HUES64 (cell line): ENCODE data around the gene TPST1.

ENCODE experiments used
- H3K27ac ChIP-seq: 2 replicates; pipeline ENCODE4 v1.7.0; 2013; ENCODE audit warnings: low read depth, low read length, inconsistent platforms
- H3K27me3 ChIP-seq: 2 replicates; pipeline ENCODE4 v1.6.1; 2013; ENCODE audit warnings: mild to moderate bottlenecking, low read length; ENCODE audit not compliant: insufficient read depth
- H3K36me3 ChIP-seq: 2 replicates; pipeline ENCODE4 v1.6.1; 2013; ENCODE audit warnings: mild to moderate bottlenecking, low read length; ENCODE audit not compliant: insufficient read depth
- H3K4me1 ChIP-seq: 2 replicates; pipeline ENCODE4 v1.6.1; 2013; ENCODE audit warnings: mild to moderate bottlenecking, low read length, moderate library complexity; ENCODE audit not compliant: insufficient read depth
- H3K4me3 ChIP-seq: 2 replicates; pipeline ENCODE4 v1.5.1; 2013; ENCODE audit warnings: mild to moderate bottlenecking, low read length, moderate library complexity
- H3K9ac ChIP-seq: 2 replicates; pipeline ENCODE4 v1.6.1; 2013; ENCODE audit warnings: mild to moderate bottlenecking, low read depth, low read length
- H3K9me3 ChIP-seq: 2 replicates; pipeline ENCODE4 v1.6.1; 2013; ENCODE audit warnings: low read depth, low read length; ENCODE audit not compliant: insufficient read depth
- WGBS: fragments of 150-250, 120-280 bp; methylation state at CpG from one replicate; pipeline ENCODE4 v1.1.7; 2013; ENCODE audit warnings: missing lambda C conversion rate; 5-methylcytosine and 5-hydroxymethylcytosine counted together

The TPST1 gene

GRCh38 chr7:66189695-66190503, 15.2 kb upstream of the TPST1 start:
- no peaks in the 10 kb centered on the region for H3K27me3 ChIP-seq
- no peak overlapping the region for H3K27ac ChIP-seq
- no peak overlapping the region for H3K9ac ChIP-seq
- H3K9me3 ChIP-seq, result no peaks in the 10 kb centered on the region
- H3K4me3 ChIP-seq, result no peak overlapping the region
- H3K36me3 ChIP-seq, result no peaks in the 10 kb centered on the region
- H3K4me1 ChIP-seq, result no peaks in the 10 kb centered on the region
- WGBS, result 94% methylated on average over 7 of the region's 7 CpGs

- H3K36me3 ChIP-seq, result no peaks in the 10 kb centered on the region
- H3K9ac ChIP-seq, result no peak overlapping the region
- 95% methylated on average over 5 of the region's 5 CpGs for WGBS
- no peak overlapping the region for H3K27ac ChIP-seq
- no peaks in the 10 kb centered on the region for H3K27me3 ChIP-seq
- no peaks in the 10 kb centered on the region for H3K9me3 ChIP-seq
- H3K4me1 ChIP-seq, result no peaks in the 10 kb centered on the region
- H3K4me3 ChIP-seq, result no peak overlapping the region
These were observed 14.7 kb upstream of the TPST1 start for GRCh38 chr7:66190504-66190857.

- H3K4me3 ChIP-seq, result no peak overlapping the region
- H3K9ac ChIP-seq, result no peak overlapping the region
- H3K27me3 ChIP-seq, result no peaks in the 10 kb centered on the region
- H3K36me3 ChIP-seq, result no peaks in the 10 kb centered on the region
- no peaks in the 10 kb centered on the region for H3K9me3 ChIP-seq
- no peak overlapping the region for H3K27ac ChIP-seq
- 80% methylated on average over 6 of the region's 6 CpGs for WGBS
- H3K4me1 ChIP-seq, result 0 out of 2 replicates have a peak, but pooled peaks cover 2% of the 10 kb centered on the region
These were observed 11.9 kb upstream of the TPST1 start for GRCh38 chr7:66193146-66193725.

GRCh38 chr7:66198469-66198868, 6.7 kb upstream of the TPST1 start:
- Histone ChIP-seq H3K36me3 (no peaks in the 10 kb centered on the region), H3K9me3 (no peaks in the 10 kb centered on the region), H3K9ac (no peak overlapping the region), H3K27me3 (no peaks in the 10 kb centered on the region), H3K4me1 (0 out of 2 replicates have a peak, but pooled peaks cover 4% of the 10 kb centered on the region), H3K27ac (no peak overlapping the region), H3K4me3 (no peak overlapping the region)
- WGBS, result 83% methylated on average over 2 of the region's 2 CpGs

- Histone ChIP-seq H3K9ac (no peak overlapping the region), H3K27me3 (no peaks in the 10 kb centered on the region), H3K4me3 (no peak overlapping the region), H3K9me3 (no peaks in the 10 kb centered on the region), H3K36me3 (no peaks in the 10 kb centered on the region), H3K27ac (no peak overlapping the region), H3K4me1 (0 out of 2 replicates have a peak, but pooled peaks cover 4% of the 10 kb centered on the region)
- whole genome bisulfite sequencing, result 85% methylated on average over 4 of the region's 4 CpGs
These were observed 6.2 kb upstream of the TPST1 start for GRCh38 chr7:66198956-66199355.

GRCh38 chr7:66202441-66202840, 2.7 kb upstream of the TPST1 start:
- Histone ChIP-seq H3K27me3 (no peaks in the 10 kb centered on the region; the same call in 1 of the 2 replicates), H3K9ac (no peak overlapping the region), H3K27ac (no peak overlapping the region), H3K36me3 (no peaks in the 10 kb centered on the region), H3K9me3 (no peaks in the 10 kb centered on the region), H3K4me1 (peaks cover 12% of the 10 kb centered on the region), H3K4me3 (no peak overlapping the region)
- WGBS, result 86% methylated on average over 8 of the region's 8 CpGs

GRCh38 chr7:66205741-66206090, 582 bp downstream of the TPST1 start:
- peak overlapping the region; percentile 88 for H3K4me3 ChIP-seq
- peaks cover 8% of the 10 kb centered on the region for H3K4me1 ChIP-seq
- H3K36me3 ChIP-seq, result no peaks in the 10 kb centered on the region; the same call in 1 of the 2 replicates
- H3K27me3 ChIP-seq, result no peaks in the 10 kb centered on the region; the same call in 1 of the 2 replicates
- WGBS, result 1% methylated on average over 22 of the region's 22 CpGs
- H3K27ac ChIP-seq, result no peak overlapping the region
- peak overlapping the region; percentile 77 for H3K9ac ChIP-seq
- no peaks in the 10 kb centered on the region for H3K9me3 ChIP-seq

- no peak overlapping the region for H3K27ac ChIP-seq
- WGBS, result 64% methylated on average over 10 of the region's 12 CpGs
These were observed 1.2 kb downstream of the TPST1 start for GRCh38 chr7:66206119-66206933.

GRCh38 chr7:66206934-66207240, 1.8 kb downstream of the TPST1 start:
- no peak overlapping the region for H3K27ac ChIP-seq
- H3K36me3 ChIP-seq, result no peaks in the 10 kb centered on the region; the same call in 1 of the 2 replicates
- H3K9me3 ChIP-seq, result no peaks in the 10 kb centered on the region
- H3K27me3 ChIP-seq, result no peaks in the 10 kb centered on the region; the same call in 1 of the 2 replicates
- 0 out of 2 replicates have a peak overlapping the region, but pooled peaks have one; percentile 88 for H3K4me3 ChIP-seq
- peaks cover 8% of the 10 kb centered on the region for H3K4me1 ChIP-seq
- no peak overlapping the region for H3K9ac ChIP-seq
- WGBS, result 88% methylated on average over 5 of the region's 5 CpGs

More at GRCh38 chr7:66206119-66206933, 1.2 kb downstream of the TPST1 start:
- H3K27me3 ChIP-seq, result no peaks in the 10 kb centered on the region; the same call in 1 of the 2 replicates
- peaks cover 8% of the 10 kb centered on the region for H3K4me1 ChIP-seq
- peak overlapping the region; percentile 77 for H3K9ac ChIP-seq
- no peaks in the 10 kb centered on the region for H3K9me3 ChIP-seq
- no peaks in the 10 kb centered on the region; the same call in 1 of the 2 replicates for H3K36me3 ChIP-seq
- H3K4me3 ChIP-seq, result peak overlapping the region; percentile 88

GRCh38 chr7:66207540-66207939, 2.4 kb downstream of the TPST1 start:
- Histone ChIP-seq H3K27me3 (no peaks in the 10 kb centered on the region; the same call in 1 of the 2 replicates), H3K9me3 (no peaks in the 10 kb centered on the region), H3K4me1 (peaks cover 8% of the 10 kb centered on the region), H3K36me3 (no peaks in the 10 kb centered on the region; the same call in 1 of the 2 replicates), H3K4me3 (no peak overlapping the region), H3K9ac (no peak overlapping the region), H3K27ac (no peak overlapping the region)
- WGBS, result 98% methylated on average over 3 of the region's 3 CpGs

- 93% methylated on average over 5 of the region's 5 CpGs for WGBS
- Histone ChIP-seq H3K27me3 (no peaks in the 10 kb centered on the region), H3K9me3 (no peaks in the 10 kb centered on the region), H3K4me1 (peaks cover 4% of the 10 kb centered on the region), H3K36me3 (no peaks in the 10 kb centered on the region; the same call in 1 of the 2 replicates), H3K4me3 (no peak overlapping the region), H3K27ac (no peak overlapping the region), H3K9ac (no peak overlapping the region)
These were observed 6.3 kb downstream of the TPST1 start for GRCh38 chr7:66211429-66211828.
